ENCODE results near the gene EIF2AK3. TPM values are rescaled to one million over a fixed set of nuclear protein-coding genes. Genes with fewer than 3 reads are reported as not detected.

Gene EIF2AK3
- total RNA-seq (2022; extraction: Qiagen RNA extraction), result 14.6 to 21.1 TPM (median 19.3 TPM) in 5 replicates

DNA sequence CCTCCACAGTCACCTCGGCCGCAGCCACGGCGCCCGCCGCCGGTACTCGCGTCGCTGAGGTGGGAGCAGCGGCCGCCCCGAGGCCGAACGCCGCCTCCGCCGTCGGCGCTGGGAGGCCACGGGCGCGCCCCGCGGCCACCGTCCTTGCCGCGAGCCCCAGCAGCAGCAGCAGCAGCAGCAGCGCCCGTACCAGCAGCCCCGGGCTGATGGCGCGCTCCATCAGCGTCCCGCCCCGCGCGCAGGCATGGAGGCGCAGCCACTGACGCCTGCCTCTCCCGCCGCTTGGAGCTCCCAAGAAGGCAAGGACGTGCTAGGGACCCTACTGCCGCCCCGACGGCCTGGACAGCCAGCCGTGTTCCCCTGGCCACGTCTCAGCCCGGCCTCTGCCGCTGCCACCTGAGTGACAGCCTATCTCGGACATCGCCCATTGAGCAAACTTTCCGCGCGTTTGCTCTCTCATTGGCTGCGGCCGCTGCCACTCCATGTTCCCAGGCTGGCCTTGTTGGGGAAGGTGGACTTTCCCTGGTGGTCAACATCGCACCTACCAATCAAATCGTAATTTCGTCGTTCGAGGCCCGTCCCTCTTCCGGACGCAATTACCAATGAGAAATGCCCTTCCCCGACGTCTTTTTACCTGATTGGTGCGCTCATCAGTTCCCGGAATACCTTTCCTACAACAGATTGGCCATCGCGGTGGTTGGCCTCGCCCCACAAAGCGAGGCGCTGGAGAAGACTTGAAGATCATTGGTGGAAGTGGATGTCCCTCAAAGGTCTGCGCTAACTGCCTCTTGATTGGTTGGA is at the start of gene EIF2AK3:
EIF2AK3 (minus strand) TSS at position 410 of the 801 bp plus-strand sequence; CDS start at position 220, 190 bp downstream.

Other genes with a start within 250 kb of the EIF2AK3 start
- gene FOXI3, start 174.8 kb downstream of the EIF2AK3 start, total RNA-seq (2022; extraction: Qiagen RNA extraction), result 0.05 TPM in 1 of 5 replicates, not detected in the others
- 27.2 to 30.3 TPM (median 28.9 TPM) in 5 replicates for gene RPIA, start 64.2 kb upstream of the EIF2AK3 start, total RNA-seq (2022; extraction: Qiagen RNA extraction)